Middle frontal gyrus (tissue), 1 donor: Measurements from ENCODE around the gene KHDRBS2.

Experiments
- DNase-seq: peaks from one replicate; pipeline ENCODE4 v3.0.0-alpha.2; 2015; ENCODE audit warnings: low spot score; ENCODE audit errors: extremely low spot score

KHDRBS2 gene

GRCh38 chr6:62175195-62175594 is 110.8 kb downstream of the KHDRBS2 start:
- DNase-seq, result no peak

- DNase-seq, result no peak
Measured at GRCh38 chr6:62174548-62174947, 111.5 kb downstream of the KHDRBS2 start.

- DNase-seq, result no peak
Measured at GRCh38 chr6:62167736-62168135, 118.3 kb downstream of the KHDRBS2 start.

GRCh38 chr6:62162858-62163257 is 123.2 kb downstream of the KHDRBS2 start:
- DNase-seq, result no peak

GRCh38 chr6:62152796-62153195 is 133.2 kb downstream of the KHDRBS2 start:
- no peak for DNase-seq

- no peak for DNase-seq
Measured at GRCh38 chr6:62150048-62150663, 135.9 kb downstream of the KHDRBS2 start.

GRCh38 chr6:62146954-62147853 is 138.8 kb downstream of the KHDRBS2 start:
- DNase-seq, result no peak

- no peak for DNase-seq
Measured at GRCh38 chr6:62129127-62129526, 156.9 kb downstream of the KHDRBS2 start.

GRCh38 chr6:62119401-62119800 is 166.6 kb downstream of the KHDRBS2 start:
- DNase-seq, result no peak

GRCh38 chr6:62103186-62103859 is 182.7 kb downstream of the KHDRBS2 start:
- no peak for DNase-seq

GRCh38 chr6:62102387-62102786 is 183.6 kb downstream of the KHDRBS2 start:
- DNase-seq, result no peak

GRCh38 chr6:62090442-62091229 is 195.4 kb downstream of the KHDRBS2 start:
- no peak for DNase-seq

- DNase-seq, result no peak
Measured at GRCh38 chr6:62089781-62090180, 196.2 kb downstream of the KHDRBS2 start.

GRCh38 chr6:62086047-62086446 is 200.0 kb downstream of the KHDRBS2 start:
- no peak for DNase-seq

- DNase-seq, result no peak
Measured at GRCh38 chr6:62075869-62076268, 210.2 kb downstream of the KHDRBS2 start.

- DNase-seq, result no peak
Measured at GRCh38 chr6:62059901-62060300, 226.1 kb downstream of the KHDRBS2 start.

GRCh38 chr6:62057300-62057699 is 228.7 kb downstream of the KHDRBS2 start:
- DNase-seq, result no peak

GRCh38 chr6:62045502-62045901 is 240.5 kb downstream of the KHDRBS2 start:
- DNase-seq, result no peak

- no peak for DNase-seq
Measured at GRCh38 chr6:62043084-62043483, 242.9 kb downstream of the KHDRBS2 start.

GRCh38 chr6:62042429-62042828 is 243.6 kb downstream of the KHDRBS2 start:
- DNase-seq, result no peak

- no peak for DNase-seq
Measured at GRCh38 chr6:62039605-62040004, 246.4 kb downstream of the KHDRBS2 start.
